Kidney epithelial cell (primary cell): Measurements from ENCODE around the gene KCNMA1. TPM values are rescaled to one million over a fixed set of nuclear protein-coding genes. Genes with fewer than 3 reads are reported as not detected.

Experiments
- DNase-seq: peaks from one replicate; pipeline ENCODE4 v3.0.0-alpha.2; 2010; ENCODE audit warnings: low read depth
- H3K27me3 ChIP-seq: 2 replicates; pipeline ENCODE4 v1.6.0; 2011; ENCODE audit warnings: low read length; ENCODE audit not compliant: control insufficient read depth, insufficient read depth
- H3K36me3 ChIP-seq: 2 replicates; pipeline ENCODE4 v1.5.1; 2011; ENCODE audit warnings: low read length; ENCODE audit not compliant: control insufficient read depth, insufficient read depth
- H3K4me3 ChIP-seq: 2 replicates; pipeline ENCODE4 v1.5.1; 2011; ENCODE audit warnings: low read depth, mild to moderate bottlenecking, control low read depth, low read length
- CTCF ChIP-seq: IDR thresholded peaks from 2 replicates; pipeline ENCODE4 v1.5.1; 2011; ENCODE audit warnings: mild to moderate bottlenecking, moderate library complexity, low read length, control low read depth, inconsistent platforms; ENCODE audit not compliant: insufficient read depth, poor library complexity, severe bottlenecking
- total RNA-seq: library from RNA; depleted of rRNA; stranded (reverse); fragments of >200 nt; gene quantifications from 2 replicates; pipeline ENCODE4 v1.2.3, GENCODE V29; 2015

The KCNMA1 gene
- total RNA-seq, 1 donor from 2014 or later: 18.9 TPM

GRCh38 chr10:77051837-77052236, 585.8 kb downstream of the KCNMA1 start:
- no peak for TF ChIP-seq CTCF
- H3K36me3 ChIP-seq: no peaks in the 10 kb centered on the region
- no peak overlapping the region for H3K4me3 ChIP-seq
- no peak for DNase-seq
- no peaks in the 10 kb centered on the region for H3K27me3 ChIP-seq

- no peak for TF ChIP-seq CTCF
- DNase-seq: no peak
- Histone ChIP-seq H3K27me3 (no peaks in the 10 kb centered on the region), H3K4me3 (no peak overlapping the region), H3K36me3 (no peaks in the 10 kb centered on the region)
Observed at GRCh38 chr10:77049896-77050295, 587.7 kb downstream of the KCNMA1 start.

- H3K4me3 ChIP-seq: no peak overlapping the region
- no peak for DNase-seq
- no peak for TF ChIP-seq CTCF
- no peaks in the 10 kb centered on the region for H3K27me3 ChIP-seq
- H3K36me3 ChIP-seq: no peaks in the 10 kb centered on the region
Observed at GRCh38 chr10:77049146-77049545, 588.5 kb downstream of the KCNMA1 start.

DNA sequence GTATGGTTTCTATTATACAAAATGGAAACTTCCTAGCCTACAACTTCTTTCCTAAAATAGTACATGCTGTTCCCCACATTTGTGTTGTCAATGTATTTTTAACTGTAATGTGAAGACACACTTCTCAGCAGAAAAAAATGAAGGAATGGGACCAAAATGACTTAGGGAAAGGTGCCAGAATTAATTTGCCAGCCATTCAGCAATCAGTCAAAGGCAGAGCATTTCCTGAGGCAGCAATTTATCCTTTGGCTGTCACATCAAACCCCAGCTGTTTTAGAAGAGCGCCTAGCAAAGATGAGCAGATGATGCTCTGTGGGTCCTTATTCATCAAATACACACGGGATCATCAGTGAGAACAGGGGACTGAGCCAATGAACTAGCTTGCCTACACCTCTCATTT, 592.5 kb downstream of the KCNMA1 start:
- TF ChIP-seq CTCF: no peak
- no peak for DNase-seq

GRCh38 chr10:77043420-77043763, 594.2 kb downstream of the KCNMA1 start:
- no peak for TF ChIP-seq CTCF
- no peak for DNase-seq
- no peaks in the 10 kb centered on the region for H3K27me3 ChIP-seq
- H3K4me3 ChIP-seq: no peak overlapping the region
- no peaks in the 10 kb centered on the region for H3K36me3 ChIP-seq

More for the DNA sequence above, 592.5 kb downstream of the KCNMA1 start:
- Histone ChIP-seq H3K27me3 (no peaks in the 10 kb centered on the region), H3K4me3 (no peak overlapping the region), H3K36me3 (no peaks in the 10 kb centered on the region)

DNA sequence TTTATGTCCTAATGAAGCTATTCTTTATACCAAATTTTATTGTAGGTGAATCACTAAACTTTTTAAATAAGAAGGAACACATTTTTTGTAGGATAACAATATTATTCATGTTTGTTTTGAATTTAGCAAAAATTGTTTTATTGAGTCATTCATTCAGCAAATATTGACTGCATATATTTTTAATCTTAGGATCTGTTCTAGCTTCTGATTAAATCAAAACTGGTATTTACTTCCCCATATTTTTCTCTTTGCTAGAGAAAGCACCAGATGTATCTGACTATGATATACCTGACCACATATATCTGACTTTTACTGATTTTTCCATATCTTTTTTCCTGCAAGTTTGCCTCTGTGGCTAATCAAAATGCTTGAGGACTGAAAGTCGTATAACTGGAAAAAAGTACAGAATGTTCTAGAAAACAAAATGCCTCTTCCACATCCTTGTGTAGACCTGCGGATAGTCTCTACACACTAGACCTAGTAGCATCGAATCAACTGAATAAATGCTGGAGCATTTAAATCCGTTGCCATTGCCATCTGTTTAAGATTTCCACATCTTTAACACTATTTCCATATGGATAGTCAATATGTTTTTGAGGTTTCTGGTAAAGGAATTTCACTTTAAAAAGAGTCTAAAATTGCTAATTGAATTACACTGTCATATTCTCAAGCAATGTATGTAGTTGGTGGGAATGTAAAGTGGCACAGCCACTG, 594.7 kb downstream of the KCNMA1 start:
- no peak overlapping the region for H3K4me3 ChIP-seq
- no peak for TF ChIP-seq CTCF
- no peaks in the 10 kb centered on the region for H3K27me3 ChIP-seq
- DNase-seq: no peak
- no peaks in the 10 kb centered on the region for H3K36me3 ChIP-seq
